HepG2 (cell line): ENCODE results near the gene MRM2. TPM values are rescaled to one million over a fixed set of nuclear protein-coding genes. Genes with fewer than 3 reads are reported as not detected.

Experiments
- CBX5 ChIP-seq: sonication (generic); formaldehyde crosslinking; IDR thresholded peaks from 2 replicates; pipeline ENCODE4 v1.4.0; 2020; ENCODE audit warnings: missing genetic modification reagents, borderline replicate concordance
- IKZF1 ChIP-seq: fragments of 450-650 bp; IDR thresholded peaks from 2 replicates; pipeline ENCODE4 v1.7.1; 2016
- PCBP1 ChIP-seq: fragments of 200-400 bp; formaldehyde crosslinking; IDR thresholded peaks from 2 replicates; pipeline ENCODE4 v1.6.1; 2017; ENCODE audit warnings: mild to moderate bottlenecking, low read depth, low read length, borderline replicate concordance
- RARG ChIP-seq: sonication (generic); formaldehyde crosslinking; IDR thresholded peaks from 2 replicates; pipeline ENCODE4 v1.4.0; 2020; ENCODE audit warnings: low read depth, mild to moderate bottlenecking, missing genetic modification reagents
- ZNF121 ChIP-seq: sonication (generic); formaldehyde crosslinking; IDR thresholded peaks from 2 replicates; pipeline ENCODE4 v1.5.0; 2020; ENCODE audit warnings: mild to moderate bottlenecking, missing genetic modification reagents
- ZNF547 ChIP-seq: sonication (generic); formaldehyde crosslinking; IDR thresholded peaks from 2 replicates; pipeline ENCODE4 v1.5.1; 2020; ENCODE audit warnings: mild to moderate bottlenecking, missing genetic modification reagents
- ZSCAN9 ChIP-seq: IDR thresholded peaks from 2 replicates; pipeline ENCODE4 v1.6.1; 2016; ENCODE audit warnings: borderline replicate concordance
- polyA plus RNA-seq, 8 experiments: library from polyadenylated mRNA; depleted of rRNA in 3 of 8; stranded (reverse) in 7 of 8; unstranded in 1 of 8; fragments of >200 nt; fragmentation: Illumina TruSeq in 4 of 8; extraction: Trizol in 4 of 8; gene quantifications; 2 replicates each; pipeline versions ENCODE4 v1.2.1 to v1.2.3, GENCODE V29; 2011 to 2016; ENCODE audit warnings: low read depth in 4 of 8, missing spikeins in 1 of 8, mixed read lengths in 1 of 8; ENCODE audit not compliant: insufficient read depth in 1 of 8
- total RNA-seq, 5 experiments: library from RNA; depleted of rRNA; stranded (reverse); fragments of >200 nt; fragmentation: Illumina TruSeq; extraction: Trizol; gene quantifications; 2 replicates each; pipeline ENCODE4 v1.2.3, GENCODE V29; 2016; ENCODE audit warnings: low read depth in 1 of 5
- TF ChIP-seq, protein P1 (sequence below): sonication (generic); formaldehyde crosslinking; IDR thresholded peaks from 2 replicates; pipeline ENCODE4 v1.8.1; 2023; ENCODE audit warnings: missing genetic modification reagents, inconsistent platforms, borderline replicate concordance
- TF ChIP-seq, protein P2 (sequence below): fragments of 450-650 bp; IDR thresholded peaks from 2 replicates; pipeline ENCODE4 v1.6.1; 2017; ENCODE audit warnings: mild to moderate bottlenecking
- TF ChIP-seq, protein P3 (sequence below): sonication (generic); formaldehyde crosslinking; IDR thresholded peaks from 2 replicates; pipeline ENCODE4 v1.4.0; 2020; ENCODE audit warnings: missing genetic modification reagents
- TF ChIP-seq, protein P4 (sequence below): sonication (generic); formaldehyde crosslinking; IDR thresholded peaks from 2 replicates; pipeline ENCODE4 v1.5.1; 2020; ENCODE audit warnings: mild to moderate bottlenecking, missing genetic modification reagents, moderate library complexity
- TF ChIP-seq, protein P5 (sequence below): sonication (generic); formaldehyde crosslinking; IDR thresholded peaks from 2 replicates; pipeline ENCODE4 v1.9.0; 2022; ENCODE audit warnings: low read depth, missing genetic modification reagents

MRM2 gene
- total and polyA plus RNA-seq, 2 of the 13 experiments (the other 11 are each of a cell fraction or from before 2014, with no cell fraction given): 13.2 to 34.2 TPM

DNA sequence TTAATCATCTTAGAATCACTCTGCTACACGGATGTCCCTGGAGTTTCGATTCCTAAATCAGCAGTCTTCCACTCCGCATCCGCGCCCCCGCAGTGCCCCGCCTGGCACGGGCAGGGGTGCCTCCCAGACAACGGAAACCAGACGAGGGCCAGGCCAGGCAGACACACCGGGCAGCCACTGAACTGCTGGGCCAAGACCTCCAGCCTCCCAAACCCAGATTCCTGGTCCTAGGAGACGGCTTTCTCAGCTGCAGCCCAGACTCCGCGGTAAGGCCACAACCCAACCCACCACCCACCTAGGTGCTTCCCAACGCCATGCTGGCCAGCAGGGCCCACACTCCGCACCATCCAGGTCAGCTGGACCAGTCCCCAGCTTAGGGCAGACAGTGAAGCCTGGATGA lies 42.5 kb downstream of the MRM2 start (continued):
- TF ChIP-seq, protein P1, sequence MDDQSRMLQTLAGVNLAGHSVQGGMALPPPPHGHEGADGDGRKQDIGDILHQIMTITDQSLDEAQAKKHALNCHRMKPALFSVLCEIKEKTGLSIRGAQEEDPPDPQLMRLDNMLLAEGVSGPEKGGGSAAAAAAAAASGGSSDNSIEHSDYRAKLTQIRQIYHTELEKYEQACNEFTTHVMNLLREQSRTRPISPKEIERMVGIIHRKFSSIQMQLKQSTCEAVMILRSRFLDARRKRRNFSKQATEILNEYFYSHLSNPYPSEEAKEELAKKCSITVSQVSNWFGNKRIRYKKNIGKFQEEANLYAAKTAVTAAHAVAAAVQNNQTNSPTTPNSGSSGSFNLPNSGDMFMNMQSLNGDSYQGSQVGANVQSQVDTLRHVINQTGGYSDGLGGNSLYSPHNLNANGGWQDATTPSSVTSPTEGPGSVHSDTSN (CRISPR knock-in tag): no peak
- TF ChIP-seq ZSCAN9 (no peak), CBX5 (CRISPR knock-in tag) (no peak), RARG (CRISPR knock-in tag) (no peak), ZNF121 (no peak), IKZF1 (no peak), PCBP1 (no peak), ZNF547 (no peak)
- TF ChIP-seq, protein P2, sequence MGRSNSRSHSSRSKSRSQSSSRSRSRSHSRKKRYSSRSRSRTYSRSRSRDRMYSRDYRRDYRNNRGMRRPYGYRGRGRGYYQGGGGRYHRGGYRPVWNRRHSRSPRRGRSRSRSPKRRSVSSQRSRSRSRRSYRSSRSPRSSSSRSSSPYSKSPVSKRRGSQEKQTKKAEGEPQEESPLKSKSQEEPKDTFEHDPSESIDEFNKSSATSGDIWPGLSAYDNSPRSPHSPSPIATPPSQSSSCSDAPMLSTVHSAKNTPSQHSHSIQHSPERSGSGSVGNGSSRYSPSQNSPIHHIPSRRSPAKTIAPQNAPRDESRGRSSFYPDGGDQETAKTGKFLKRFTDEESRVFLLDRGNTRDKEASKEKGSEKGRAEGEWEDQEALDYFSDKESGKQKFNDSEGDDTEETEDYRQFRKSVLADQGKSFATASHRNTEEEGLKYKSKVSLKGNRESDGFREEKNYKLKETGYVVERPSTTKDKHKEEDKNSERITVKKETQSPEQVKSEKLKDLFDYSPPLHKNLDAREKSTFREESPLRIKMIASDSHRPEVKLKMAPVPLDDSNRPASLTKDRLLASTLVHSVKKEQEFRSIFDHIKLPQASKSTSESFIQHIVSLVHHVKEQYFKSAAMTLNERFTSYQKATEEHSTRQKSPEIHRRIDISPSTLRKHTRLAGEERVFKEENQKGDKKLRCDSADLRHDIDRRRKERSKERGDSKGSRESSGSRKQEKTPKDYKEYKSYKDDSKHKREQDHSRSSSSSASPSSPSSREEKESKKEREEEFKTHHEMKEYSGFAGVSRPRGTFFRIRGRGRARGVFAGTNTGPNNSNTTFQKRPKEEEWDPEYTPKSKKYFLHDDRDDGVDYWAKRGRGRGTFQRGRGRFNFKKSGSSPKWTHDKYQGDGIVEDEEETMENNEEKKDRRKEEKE: no peak
- TF ChIP-seq, protein P3, sequence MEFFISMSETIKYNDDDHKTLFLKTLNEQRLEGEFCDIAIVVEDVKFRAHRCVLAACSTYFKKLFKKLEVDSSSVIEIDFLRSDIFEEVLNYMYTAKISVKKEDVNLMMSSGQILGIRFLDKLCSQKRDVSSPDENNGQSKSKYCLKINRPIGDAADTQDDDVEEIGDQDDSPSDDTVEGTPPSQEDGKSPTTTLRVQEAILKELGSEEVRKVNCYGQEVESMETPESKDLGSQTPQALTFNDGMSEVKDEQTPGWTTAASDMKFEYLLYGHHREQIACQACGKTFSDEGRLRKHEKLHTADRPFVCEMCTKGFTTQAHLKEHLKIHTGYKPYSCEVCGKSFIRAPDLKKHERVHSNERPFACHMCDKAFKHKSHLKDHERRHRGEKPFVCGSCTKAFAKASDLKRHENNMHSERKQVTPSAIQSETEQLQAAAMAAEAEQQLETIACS (CRISPR knock-in tag): no peak
- TF ChIP-seq, protein P4, sequence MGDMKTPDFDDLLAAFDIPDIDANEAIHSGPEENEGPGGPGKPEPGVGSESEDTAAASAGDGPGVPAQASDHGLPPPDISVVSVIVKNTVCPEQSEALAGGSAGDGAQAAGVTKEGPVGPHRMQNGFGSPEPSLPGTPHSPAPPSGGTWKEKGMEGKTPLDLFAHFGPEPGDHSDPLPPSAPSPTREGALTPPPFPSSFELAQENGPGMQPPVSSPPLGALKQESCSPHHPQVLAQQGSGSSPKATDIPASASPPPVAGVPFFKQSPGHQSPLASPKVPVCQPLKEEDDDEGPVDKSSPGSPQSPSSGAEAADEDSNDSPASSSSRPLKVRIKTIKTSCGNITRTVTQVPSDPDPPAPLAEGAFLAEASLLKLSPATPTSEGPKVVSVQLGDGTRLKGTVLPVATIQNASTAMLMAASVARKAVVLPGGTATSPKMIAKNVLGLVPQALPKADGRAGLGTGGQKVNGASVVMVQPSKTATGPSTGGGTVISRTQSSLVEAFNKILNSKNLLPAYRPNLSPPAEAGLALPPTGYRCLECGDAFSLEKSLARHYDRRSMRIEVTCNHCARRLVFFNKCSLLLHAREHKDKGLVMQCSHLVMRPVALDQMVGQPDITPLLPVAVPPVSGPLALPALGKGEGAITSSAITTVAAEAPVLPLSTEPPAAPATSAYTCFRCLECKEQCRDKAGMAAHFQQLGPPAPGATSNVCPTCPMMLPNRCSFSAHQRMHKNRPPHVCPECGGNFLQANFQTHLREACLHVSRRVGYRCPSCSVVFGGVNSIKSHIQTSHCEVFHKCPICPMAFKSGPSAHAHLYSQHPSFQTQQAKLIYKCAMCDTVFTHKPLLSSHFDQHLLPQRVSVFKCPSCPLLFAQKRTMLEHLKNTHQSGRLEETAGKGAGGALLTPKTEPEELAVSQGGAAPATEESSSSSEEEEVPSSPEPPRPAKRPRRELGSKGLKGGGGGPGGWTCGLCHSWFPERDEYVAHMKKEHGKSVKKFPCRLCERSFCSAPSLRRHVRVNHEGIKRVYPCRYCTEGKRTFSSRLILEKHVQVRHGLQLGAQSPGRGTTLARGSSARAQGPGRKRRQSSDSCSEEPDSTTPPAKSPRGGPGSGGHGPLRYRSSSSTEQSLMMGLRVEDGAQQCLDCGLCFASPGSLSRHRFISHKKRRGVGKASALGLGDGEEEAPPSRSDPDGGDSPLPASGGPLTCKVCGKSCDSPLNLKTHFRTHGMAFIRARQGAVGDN (CRISPR knock-in tag): no peak
- TF ChIP-seq, protein P5, sequence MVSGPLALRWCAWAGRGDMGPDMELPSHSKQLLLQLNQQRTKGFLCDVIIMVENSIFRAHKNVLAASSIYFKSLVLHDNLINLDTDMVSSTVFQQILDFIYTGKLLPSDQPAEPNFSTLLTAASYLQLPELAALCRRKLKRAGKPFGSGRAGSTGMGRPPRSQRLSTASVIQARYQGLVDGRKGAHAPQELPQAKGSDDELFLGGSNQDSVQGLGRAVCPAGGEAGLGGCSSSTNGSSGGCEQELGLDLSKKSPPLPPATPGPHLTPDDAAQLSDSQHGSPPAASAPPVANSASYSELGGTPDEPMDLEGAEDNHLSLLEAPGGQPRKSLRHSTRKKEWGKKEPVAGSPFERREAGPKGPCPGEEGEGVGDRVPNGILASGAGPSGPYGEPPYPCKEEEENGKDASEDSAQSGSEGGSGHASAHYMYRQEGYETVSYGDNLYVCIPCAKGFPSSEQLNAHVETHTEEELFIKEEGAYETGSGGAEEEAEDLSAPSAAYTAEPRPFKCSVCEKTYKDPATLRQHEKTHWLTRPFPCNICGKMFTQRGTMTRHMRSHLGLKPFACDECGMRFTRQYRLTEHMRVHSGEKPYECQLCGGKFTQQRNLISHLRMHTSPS (CRISPR knock-in tag): no peak
